NCI-H1048 (cell line): ENCODE measurements around the gene PAPPA2.

Experiments
- DNase-seq: peaks from one replicate; lab custom pipeline; 2025; lab: John Stamatoyannopoulos, UW

PAPPA2 gene

GRCh38 chr1:176863613-176864012 is 400.6 kb downstream of the PAPPA2 start:
- no peak for DNase-seq

DNA sequence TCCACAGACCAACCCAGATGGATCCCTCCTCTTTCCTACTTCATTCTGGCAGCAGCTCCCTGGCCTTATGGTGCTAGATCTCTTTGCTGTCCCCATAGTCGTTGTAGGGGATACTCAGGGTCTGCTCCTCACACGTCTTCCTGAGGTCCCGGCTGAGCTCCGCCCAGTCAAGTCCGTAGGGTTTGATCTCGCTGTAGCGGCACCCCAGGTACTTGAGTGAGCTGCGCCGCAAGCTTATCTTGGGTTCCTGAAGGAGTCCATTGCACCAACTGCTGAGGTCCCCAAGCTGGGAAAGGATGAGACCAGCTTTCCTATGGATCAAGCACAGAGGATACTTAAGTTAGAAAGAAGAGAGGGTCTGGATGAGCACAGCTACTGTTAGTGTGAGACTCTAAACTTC is 401.2 kb downstream of the PAPPA2 start:
- no peak for DNase-seq

- no peak for DNase-seq
Observed at GRCh38 chr1:176866011-176866714, 403.2 kb downstream of the PAPPA2 start.

DNA sequence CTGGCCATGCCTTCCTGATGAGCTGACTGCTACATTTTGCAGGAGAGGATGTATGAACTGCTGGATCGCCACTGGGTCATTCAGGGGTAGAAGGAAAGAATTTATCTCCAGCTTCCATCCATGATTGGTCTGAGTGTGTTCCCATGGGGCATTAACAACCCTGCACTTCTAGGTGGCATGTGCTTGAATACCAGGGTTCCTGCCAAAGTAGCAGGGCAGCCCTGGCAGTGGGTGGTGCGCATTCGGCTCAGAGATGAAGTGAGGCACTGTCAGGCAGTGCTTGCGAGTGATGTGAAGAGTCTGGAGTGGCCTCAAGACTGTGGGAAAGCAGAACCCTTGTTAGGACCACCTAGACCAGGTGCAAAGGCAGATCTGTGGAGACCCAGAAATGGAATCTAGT is 406.6 kb downstream of the PAPPA2 start:
- DNase-seq = no peak

DNA sequence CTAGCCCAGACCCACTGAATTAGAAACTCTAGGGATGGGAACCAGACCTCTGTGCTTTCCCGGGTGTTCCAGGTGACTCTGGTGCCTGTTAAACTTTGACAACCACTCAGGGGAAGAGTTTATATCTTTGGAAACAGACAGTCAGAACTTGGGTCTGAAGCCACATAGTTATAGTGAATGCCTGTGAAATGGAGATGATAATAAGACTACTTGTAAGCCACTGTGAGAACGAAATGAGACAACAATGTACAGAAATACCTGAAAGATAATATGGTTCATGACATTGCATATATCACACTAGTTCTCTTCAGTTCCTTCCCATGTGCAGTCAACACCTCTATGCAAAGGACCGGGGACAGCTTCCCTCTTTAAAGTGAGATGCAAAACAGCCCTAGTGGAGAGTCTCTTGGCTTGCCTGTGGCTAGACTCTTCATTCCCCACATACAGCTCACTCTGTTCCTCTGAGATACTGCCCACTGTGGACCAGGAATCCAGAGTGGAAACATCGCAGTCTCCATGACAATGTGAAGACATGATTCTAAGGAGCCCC is 414.1 kb downstream of the PAPPA2 start:
- DNase-seq = no peak

GRCh38 chr1:176877557-176877956 is 414.6 kb downstream of the PAPPA2 start:
- no peak for DNase-seq

- no peak for DNase-seq
Observed at GRCh38 chr1:176878750-176879536, 416.0 kb downstream of the PAPPA2 start.

GRCh38 chr1:176879784-176880620 is 417.0 kb downstream of the PAPPA2 start:
- no peak for DNase-seq

DNA sequence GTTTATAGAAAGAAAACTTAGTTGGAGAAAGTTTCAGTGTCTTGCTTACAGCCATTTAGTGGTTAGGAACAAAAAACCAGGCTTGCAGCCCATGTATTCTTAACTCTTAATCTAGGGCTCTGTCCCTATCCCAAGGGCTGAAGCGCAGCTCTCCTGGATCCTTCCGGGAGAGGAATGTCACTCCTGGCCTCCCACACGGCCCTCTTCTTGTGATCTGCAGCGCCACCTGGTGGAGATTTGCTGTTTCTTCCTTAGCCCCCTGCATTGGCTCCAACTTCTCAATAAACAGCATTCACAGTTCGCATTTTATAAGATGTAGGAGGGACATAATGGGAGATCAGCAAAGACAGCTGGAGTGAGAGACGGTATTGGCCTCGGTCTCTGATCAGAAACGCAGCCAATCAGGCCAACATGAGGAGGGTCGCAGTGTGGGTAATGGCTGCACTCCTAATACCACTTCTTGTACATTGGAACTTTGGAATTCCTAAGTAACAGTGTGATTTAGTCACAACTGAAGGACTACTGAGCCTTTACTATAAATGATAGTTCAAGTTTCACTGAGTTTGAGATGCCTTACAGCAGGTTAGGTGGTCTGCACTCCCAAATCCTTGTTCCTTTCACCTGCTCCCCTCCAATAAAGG is 418.1 kb downstream of the PAPPA2 start:
- DNase-seq = peak; percentile 87

GRCh38 chr1:176884286-176884685 is 421.3 kb downstream of the PAPPA2 start:
- DNase-seq = no peak

DNA sequence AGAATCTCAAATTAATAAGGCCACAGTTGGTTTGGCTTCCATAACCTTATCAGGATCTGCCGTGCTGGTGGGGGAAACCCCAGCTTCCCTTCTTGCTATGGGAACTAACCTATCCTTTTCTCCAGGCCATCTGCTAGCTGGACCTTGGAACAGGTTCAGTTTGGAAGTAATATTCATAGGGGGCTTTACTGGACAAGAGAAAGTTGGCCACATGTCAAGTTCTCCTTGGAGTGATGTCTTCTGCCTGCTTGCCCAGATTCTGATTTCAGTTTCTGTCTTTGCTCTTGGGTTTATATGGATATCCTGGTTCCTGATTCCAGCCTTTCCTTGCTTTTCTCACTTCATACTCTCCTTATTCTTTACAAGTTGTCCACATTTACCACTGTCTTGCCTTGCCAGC is 421.9 kb downstream of the PAPPA2 start:
- DNase-seq = no peak

- no peak for DNase-seq
Observed at GRCh38 chr1:176885341-176885740, 422.4 kb downstream of the PAPPA2 start.

DNA sequence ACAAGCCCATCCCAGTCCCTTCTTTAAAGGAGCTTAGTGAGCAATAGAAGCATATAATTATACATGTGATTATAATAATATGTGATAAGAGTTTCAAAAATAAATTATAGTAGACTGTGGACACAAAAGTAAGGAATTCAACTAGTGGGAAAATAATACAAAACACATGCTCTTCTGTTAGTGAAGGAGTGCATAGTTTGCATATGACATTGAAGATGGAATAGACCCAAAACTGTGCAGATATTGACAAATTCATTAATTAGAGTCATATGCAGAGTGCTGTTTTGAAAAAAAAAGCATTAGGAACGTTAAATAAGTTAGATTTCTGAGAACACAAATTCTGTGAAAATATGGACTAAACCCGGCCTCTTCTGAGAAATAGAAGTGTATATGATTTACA is 422.8 kb downstream of the PAPPA2 start:
- no peak for DNase-seq

- no peak for DNase-seq
Observed at GRCh38 chr1:176888471-176889032, 425.6 kb downstream of the PAPPA2 start.

- DNase-seq = no peak
Observed at GRCh38 chr1:176893625-176894352, 430.8 kb downstream of the PAPPA2 start.

GRCh38 chr1:176894450-176894849 is 431.5 kb downstream of the PAPPA2 start:
- DNase-seq = no peak
